ENCODE results near the gene TMEM150C.
"Not testable (repeated sequence)": the region's sequence is repeated elsewhere in the genome, so short reads cannot be mapped to it uniquely, and the experiment has no call there.

Gene TMEM150C

GRCh38 chr4:82567444-82567843 lies 5.7 kb upstream of the TMEM150C start:
- no peak for DNase-seq

- no peak for DNase-seq
Observed at GRCh38 chr4:82562564-82562854, 721 bp upstream of the TMEM150C start.

- no peak for DNase-seq
Observed at GRCh38 chr4:82560853-82561785, 669 bp downstream of the TMEM150C start.

DNA sequence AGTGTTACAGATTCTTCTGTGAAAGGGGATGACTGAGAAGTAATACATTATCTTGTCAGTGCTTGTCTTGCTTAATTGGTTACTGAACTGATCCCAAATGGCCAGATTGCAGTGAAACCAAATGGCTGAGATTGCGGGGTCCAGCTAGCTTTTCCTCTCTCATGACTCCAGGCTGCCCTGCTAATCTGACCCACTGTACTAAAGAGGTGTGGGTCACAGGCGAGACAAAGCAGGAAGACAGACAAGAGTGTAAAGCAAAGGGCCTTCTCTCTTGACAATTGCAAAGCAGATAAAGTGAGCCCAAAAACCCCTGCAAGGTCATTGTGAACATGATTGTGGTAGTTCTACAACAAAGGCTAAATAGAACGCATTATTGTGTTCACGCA lies 2.1 kb downstream of the TMEM150C start:
- DNase-seq, result no peak

DNA sequence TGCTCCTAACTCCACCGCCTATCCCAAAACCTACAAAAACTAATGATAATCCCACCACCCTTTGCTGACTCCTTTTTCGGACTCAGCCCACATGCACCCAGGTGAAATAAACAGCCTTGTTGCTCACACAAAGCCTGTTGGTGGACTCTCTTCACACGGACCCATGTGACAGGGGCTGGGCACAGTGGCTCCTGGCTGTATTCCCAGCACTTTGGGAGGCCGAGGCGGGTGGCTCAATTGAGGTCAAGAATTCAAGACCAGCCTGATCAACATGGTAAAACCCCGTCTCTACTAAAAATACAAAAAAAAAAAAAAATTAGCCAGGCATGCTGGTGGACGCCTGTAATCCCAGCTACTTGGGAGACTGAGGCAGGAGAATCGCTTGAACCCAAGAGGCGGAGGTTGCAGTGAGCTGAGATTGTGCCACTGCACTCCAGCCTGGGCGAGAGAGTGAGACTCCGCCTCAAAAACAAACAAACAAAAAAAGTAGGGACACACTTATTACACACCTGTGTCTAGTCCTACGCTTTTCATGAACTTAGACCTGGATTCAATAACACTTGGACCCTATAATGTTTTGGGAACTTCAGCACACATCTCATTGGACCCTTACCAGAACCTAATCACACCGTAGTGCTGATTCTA lies 2.6 kb downstream of the TMEM150C start:
- DNase-seq, result not testable (repeated sequence)

DNA sequence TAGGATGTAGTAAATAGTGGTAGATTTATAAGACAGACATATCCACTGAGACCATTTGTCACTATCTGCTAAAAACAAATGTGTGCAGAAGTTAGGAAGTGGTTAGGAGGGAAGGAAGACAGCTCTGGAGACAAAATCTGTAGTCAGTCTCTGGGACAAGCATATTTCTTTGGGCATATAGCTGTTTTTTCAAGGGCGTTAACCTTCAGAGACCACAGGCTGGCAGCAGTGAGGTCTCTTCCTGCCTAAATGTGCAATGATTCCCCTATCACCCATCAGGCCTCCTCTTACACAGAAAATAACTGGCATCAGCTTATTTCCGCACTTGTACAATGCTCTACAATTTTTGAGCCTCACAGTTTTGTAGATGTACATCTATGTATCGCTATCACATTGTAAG lies 6.5 kb downstream of the TMEM150C start:
- no peak for DNase-seq

DNA sequence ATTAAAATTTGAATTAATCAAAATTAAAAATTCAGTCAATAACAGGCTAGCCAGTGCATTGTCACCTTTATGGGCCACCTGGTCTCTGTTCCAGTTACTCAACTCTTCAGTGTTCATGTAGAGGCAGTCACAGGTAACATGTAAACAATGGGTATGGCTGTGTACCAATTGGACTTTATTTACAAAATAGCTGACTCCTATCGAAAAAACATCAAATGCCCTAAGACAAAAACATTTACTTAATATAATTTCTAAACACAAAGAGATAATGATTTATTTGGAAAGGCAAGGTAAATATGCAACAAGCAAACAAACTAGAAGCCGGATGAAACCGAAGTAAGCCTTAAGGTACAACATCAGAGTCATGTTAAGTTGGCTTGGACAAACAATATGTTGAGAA lies 8.8 kb downstream of the TMEM150C start:
- no peak for DNase-seq

DNA sequence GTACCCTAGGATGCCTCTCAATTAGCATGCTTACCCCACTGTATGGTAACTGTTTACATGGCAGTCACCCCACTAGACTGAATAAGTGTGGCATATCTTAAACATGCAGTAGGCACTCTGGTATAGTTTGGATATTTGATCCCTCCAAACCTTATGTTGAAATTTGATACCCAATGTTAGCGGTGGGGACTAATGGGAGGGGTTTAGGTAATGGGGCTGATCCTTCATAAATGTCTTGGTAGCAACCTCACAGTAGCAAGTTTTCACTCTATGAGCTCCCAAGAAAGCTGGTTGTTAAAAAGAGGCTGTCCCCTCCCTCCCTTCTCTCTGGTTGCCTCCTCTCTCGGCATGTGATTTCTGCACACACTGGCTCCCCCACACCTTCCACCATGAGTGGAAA lies 10.1 kb downstream of the TMEM150C start:
- no peak for DNase-seq

DNA sequence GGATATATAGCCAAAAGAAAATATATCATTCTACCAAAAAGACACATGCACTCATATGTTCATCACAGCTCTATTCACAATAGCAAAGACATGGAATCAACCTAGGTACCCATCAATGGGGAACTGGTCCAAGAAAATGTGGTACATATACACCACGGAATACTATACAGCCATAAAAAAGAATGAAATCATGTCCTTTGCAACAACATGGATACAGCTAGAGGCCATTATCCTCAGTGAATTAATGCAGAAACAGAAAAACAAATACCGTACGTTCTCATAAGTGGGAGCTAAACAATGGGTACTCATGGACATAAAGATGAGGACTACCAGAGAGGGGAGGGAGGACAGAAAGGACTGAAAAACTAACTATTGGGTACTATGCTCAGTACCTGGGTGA lies 13.9 kb downstream of the TMEM150C start:
- DNase-seq, result not testable (repeated sequence)

DNA sequence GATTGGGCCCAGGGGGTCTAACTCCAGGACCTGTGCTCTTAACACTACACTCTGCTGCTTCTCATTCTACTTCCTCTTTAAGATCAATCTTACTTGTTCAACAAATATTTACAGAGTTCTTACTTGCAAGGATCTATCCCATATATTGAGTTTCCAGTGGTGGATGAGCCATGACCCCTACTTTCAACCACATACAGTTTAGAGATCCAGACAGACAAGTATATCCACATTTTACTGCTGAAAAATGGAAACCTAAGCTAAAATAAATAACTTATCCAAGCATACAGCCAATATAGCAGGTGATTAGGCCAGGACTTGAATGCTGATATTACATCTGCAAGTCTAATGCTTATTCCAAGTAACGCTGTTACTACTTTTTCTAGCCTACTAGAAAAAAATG lies 18.7 kb downstream of the TMEM150C start:
- no peak for DNase-seq

DNA sequence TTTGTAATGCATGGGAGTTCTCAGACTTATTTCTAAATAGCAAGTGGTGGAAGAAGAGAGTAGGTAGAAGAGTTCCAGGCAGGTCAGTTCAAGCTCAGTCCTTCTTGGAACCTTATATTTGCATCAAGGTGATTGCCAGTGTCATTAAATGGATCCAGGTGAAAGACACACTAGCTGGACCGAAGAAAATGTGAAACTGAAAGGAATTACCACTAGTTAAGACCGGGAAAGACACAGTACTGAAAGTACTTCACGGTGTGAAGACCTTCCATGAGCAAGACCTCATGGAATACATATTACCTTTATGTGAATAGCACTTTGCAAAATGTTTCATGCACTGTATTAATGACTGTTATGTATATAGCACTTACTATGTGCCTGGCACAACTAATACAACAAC lies 19.1 kb downstream of the TMEM150C start:
- DNase-seq, result no peak

DNA sequence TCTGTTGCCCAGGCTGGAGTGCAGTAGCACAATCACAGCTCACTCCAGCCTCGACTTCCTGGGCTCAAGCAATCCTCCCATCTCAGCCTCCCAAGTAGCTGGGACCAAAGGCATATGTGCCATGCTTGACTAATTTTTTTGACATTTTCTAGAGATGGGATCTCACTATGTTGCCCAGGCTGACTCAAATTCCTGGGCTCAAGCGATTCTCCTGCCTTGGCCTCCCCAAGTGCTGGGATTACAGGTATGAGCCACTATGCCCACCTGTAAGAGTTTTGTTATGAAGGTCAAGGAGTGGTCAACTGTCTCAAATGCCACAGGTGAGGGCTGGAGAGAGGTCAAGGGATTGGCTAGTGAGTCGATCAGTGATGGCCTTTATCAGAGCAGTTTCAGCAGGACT lies 32.5 kb downstream of the TMEM150C start:
- DNase-seq, result no peak

DNA sequence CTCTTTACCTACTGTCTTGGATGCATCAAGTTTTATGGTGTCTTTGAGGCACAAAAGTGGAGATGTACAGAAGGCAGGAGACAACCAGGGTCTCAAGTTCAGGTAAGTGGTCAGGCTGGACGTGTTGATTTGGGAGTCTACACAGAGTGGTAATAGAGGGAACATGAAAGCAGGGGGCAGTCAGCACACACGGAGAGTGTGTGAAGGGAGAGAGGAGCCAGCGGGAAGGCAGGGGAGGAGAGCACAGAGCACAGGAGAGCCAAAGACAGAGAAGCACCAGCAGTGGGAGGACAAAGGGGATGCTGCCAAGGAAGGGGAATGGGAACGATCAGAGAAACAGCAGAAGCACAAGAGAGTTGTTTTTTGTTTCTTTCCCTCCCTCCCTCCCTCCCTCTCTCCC lies 32.9 kb downstream of the TMEM150C start:
- DNase-seq, result no peak

GRCh38 chr4:82528074-82528473 lies 33.7 kb downstream of the TMEM150C start:
- DNase-seq, result no peak

DNA sequence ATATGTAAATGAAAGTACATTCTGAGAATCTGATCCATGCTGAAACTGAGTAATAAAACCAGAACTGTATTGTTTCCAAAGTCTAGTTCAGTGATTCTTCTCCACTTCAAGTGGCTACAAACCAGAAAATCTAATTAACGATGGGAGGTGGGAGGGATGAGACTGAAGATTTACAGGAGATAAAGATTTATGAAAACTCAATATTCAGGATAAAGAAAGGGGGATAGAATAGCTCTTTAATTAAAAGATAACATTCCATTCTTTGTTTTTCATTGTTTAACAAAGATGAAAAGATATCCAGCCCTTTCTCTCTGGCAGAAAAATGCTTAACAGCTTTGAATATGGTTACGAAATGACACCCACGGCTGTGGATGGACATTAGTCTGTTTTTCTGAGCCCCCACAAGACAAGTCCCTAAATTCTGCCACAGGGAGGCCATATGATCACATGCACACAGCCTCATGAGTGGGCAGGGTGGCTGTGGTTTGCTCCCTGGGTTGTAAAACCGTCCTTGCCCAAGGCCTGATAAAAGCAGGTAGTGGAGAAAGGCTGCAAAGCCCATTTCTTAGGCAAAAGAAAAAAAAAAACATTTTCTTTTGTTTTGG lies 36.4 kb downstream of the TMEM150C start:
- DNase-seq, result no peak

- no peak for DNase-seq
Observed at GRCh38 chr4:82524570-82525152, 37.1 kb downstream of the TMEM150C start.

GRCh38 chr4:82523179-82523578 lies 38.6 kb downstream of the TMEM150C start:
- no peak for DNase-seq

GRCh38 chr4:82522472-82522871 lies 39.3 kb downstream of the TMEM150C start:
- no peak for DNase-seq

- no peak for DNase-seq
Observed at GRCh38 chr4:82521283-82521682, 40.5 kb downstream of the TMEM150C start.

GRCh38 chr4:82519776-82520175 lies 42.0 kb downstream of the TMEM150C start:
- DNase-seq, result no peak

GRCh38 chr4:82519072-82519471 lies 42.7 kb downstream of the TMEM150C start:
- no peak for DNase-seq

- DNase-seq, result no peak
Observed at GRCh38 chr4:82517043-82517442, 44.7 kb downstream of the TMEM150C start.

GRCh38 chr4:82515705-82516104 lies 46.1 kb downstream of the TMEM150C start:
- no peak for DNase-seq

DNA sequence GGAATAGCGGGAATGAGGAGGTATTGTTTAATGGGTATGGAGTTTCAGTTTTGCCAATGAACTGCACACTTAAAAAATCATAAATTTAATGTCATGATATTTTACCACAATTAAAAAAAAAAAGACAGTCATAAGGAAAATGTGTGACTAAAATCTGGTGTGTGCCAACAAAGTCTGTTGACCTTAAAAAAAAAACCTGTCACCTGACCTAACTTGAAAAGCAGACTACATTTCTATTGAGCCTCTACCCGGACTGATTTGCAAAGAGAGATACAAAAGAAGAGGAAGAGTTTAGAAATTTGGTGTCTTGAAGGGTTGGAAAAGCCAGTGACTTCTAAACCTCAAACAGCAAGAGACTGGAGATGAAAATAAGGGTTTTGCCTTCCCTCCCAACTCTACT lies 48.4 kb downstream of the TMEM150C start:
- no peak for DNase-seq
